ENCODE measurements around the gene BMP6.
"Not testable (repeated sequence)": the region's sequence is repeated elsewhere in the genome, so short reads cannot be mapped to it uniquely, and the experiment has no call there.

Gene BMP6

DNA sequence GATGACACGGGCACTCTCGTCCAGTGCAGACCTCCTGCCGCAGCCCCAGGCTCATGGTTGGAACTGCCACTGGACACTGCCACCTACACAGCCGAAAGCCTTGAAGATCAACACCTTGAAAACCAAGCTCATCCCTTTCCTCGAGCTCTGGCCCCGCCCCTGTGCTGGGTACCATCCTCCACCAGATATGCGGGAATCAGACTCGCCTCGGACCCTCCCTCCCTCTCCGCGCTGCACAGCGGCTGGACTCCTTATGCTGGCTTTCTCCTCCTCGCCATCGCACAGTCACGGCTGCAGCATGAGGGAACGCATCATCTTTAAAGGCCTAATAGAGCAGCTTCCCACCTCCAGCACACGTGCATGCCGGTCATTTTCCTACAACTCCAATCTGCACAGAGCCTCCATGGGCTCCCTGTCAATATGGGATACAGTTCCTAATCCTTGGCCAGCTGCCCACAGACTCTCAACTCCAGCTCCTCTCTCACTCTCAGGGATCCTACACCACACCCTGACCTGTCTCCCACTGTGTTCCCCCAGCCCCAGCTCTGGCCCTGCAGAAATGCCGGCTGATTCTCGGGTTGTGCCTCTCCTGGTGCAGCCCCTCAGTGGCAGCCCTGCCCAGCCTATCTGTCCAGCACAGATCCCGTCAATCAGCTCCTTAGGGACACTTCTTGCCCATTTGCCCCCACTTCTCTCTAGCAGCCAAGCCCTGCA is 161.5 kb downstream of the BMP6 start:
- no peak for DNase-seq (ENCODE audit: low read depth)

DNA sequence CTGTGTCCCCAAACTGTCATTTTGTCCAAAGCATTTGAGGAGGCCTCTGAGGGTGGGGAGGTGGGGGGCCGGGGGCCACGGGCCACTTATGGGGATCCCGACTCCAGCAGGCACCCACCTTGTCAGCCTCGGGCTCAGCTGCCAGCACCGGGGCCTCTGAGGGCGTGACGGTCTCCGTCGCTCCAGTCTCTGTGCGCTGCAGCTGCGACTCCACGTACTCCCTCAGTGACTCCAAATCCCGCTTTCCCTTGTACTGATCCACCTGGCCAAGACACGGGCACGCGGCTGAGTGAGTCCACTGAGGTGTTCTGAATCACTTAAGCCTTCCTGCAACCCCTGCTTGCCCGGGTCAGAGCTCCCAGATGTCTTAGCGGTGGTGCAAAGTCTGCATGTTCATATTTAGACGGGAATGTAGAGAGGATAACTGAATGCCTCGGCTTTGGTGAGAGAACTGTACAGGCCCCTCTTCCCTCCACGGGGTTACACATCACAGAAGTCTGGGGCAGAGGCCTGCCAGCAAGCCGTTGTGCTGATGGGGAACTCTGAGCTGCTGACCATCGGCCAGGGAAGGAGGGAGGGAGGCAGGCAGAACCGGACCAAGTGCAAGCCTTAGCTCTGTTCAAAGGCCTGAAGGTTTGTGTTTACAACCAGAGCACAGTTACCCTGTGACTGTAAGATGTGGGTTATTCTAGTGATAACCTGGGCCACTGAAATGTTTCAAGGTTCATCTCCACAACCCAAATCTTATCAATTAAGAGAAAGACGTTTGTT is 162.9 kb downstream of the BMP6 start:
- DNase-seq (ENCODE audit: low read depth), result no peak

DNA sequence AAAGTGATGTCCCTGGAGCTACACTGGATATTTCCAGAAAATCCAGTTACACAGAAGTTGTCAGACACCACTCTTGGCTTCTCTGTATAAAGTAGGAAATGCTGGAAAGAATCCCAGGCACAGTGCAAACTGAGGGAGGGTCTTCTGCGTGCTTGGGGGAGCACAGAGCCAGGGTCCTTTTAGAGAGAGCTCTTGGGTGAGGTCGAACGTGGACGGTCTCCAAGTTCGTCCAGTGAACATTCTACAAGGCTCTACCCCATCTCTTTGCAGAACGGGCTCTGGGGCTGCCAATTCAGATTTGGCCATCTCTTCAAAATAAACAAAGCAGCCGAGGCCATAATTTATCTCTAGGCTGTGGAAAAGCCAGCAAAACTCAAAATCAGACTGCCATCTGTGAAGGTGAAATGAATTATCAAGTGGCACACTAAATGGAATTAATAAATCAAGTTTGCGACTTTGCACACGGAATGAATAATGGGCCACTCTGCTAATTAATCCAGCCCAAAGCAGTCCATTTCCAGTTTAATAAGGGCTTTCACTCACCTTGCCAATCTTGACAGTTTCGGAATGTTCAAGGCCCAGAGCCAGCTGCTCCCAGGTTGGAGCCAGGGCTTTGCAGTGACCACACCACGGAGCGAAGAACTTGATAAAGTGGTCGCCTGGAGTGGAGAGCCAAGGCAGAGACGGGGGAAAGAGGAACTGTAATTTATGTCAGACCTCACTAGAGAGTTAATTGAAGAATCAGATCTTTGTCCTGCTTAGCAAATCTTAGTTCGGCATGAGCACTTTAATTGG is 165.4 kb downstream of the BMP6 start:
- no peak for DNase-seq (ENCODE audit: low read depth)

DNA sequence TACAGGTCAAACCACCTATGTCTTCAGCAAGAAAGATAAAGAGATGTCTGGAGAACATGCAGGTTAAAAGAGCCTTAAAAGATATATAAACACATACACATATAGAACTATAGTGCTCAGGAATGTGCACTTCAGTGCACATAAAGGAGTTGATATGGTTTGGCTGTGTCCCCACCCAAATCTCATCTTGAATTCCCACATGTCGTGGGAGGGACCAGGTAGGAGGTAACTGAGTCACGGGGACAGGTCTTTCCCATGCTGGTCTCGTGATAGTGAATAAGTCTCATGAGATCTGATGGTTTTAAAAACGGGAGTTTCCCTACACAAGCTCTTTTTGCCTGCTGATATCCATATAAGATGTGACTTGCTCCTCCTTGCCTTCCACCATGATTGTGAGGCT is 166.5 kb downstream of the BMP6 start:
- DNase-seq (ENCODE audit: low read depth), result not testable (repeated sequence)

DNA sequence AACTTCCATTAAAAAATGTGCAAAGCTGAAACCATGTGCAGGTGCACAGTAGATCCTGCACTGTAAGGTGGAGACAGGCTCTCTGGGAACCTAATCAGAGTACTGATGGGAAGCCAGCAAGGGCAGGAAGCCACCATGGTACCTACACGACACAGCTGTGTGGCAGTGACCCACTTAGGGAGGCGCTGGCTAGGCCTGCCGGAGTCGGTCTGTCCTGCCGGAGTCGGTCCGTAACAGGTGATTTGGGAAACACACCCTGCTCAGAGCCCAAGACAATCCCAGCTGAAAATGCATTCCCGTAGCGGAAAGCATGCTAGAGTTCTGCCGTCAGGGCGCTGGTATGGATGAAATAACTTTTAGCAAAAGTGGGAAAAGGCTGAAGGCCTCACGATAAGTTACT is 167.4 kb downstream of the BMP6 start:
- no peak for DNase-seq (ENCODE audit: low read depth)

DNA sequence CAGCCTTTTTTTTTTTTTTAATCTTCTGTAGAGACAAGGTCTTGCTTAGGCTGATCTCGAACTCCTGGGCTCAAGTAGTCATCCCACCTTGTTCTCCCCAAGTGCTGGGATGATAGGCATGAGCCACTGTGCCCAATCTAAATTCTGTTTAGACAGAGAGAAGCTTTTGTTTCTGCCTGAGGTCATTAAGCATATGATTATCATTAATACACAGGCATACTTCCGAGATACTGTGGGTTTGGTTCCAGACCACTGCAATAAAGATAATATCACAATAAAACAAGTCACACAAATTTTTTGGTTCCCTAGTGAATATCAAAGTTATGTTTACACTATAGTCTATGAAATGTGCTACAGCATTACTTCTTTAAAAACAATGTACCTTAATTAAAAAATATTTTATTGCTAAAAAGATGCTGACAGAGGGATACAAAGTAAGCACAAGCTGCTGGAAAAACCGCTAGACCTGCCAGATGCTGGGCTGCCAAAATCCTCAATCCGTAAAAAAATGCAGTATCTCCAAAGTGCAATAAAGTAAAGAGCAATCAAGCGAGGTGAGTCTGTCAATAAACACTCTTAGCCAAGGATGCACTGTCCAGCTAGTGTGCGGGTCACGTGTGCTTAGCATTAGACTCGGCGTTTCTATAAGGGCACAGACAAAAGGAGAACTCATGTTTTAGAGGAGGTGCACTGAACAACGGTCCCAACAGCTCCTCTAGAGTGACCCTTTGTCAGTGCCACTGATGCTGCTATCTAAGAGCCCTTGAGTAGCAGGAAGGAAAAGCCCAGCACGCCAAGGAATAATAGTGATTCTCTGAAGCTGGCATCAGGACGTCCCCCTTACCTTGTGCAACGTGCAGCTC is 168.6 kb downstream of the BMP6 start:
- DNase-seq (ENCODE audit: low read depth), result no peak

DNA sequence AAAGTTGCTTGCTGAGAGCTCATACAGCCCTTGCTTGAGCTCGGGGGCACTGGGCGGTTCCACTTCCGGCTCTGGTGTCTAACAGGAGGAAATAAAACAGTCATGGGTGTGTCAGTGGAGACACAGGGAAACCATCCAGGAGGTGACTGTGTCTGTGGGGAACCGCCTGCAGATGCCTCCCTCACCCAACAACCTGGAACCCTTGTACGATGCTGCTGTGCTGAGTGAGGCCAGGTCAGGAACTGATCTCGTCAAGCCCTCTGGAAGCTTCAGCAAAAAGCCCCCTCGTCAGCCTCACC is 169.2 kb downstream of the BMP6 start:
- no peak for DNase-seq (ENCODE audit: low read depth)

DNA sequence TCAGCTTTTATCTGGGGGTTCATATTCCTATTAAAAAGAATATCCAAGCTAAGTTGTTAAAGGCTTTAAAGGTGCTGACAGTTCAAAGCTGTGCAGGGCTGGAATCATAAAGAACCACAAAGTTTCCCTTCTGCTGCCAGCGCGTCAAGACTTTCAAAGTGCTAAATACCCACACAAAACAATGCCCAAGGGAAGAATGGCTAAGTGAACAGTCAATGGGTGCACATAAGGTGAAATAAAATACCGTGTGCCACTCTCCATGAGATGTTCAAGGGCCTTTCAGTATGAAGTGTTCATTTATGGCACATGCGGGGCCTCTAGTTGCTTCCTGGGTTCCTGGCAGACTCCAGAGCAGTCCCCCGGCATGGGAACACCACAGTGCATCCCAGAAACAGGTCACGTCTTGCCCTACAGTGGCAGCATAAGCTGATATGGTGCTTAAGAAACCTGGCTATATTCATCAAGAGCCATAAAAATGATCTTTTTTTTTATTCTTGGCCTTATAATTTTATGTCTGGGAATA is 170.6 kb downstream of the BMP6 start:
- no peak for DNase-seq (ENCODE audit: low read depth)

DNA sequence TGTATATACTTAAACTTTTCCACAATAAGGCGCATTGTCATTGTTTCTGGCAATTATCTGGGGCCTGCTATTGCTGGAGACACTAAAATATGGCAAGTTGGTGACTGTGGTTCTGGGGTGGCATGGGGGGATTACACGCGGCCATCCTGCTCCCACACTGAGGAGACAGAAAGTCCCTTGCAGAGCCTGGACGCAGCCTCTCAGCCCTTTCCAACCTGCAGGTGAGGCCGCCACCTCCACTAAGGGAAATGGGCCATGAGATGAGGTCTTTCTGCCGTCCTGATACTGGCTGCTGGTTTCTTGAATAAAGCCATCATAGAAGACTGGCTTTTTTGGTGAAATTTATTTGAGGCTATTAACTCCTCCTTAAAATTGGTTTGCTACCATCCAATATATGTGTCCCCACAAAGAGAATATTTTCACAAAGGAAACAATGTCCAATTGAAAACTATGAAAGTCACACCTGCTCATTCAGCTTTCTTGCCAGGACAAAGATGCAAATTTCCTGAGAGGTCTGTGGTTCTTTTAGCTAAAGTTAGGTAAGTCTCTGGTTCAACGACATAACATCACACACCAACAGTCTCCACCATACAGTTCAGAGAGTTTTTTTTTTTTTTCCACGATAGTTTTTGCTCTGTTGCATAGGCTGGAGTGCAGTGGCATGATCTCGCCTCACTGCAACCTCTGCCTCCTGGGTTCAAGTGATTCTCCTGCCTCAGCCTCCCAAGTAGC is 171.7 kb downstream of the BMP6 start:
- DNase-seq (ENCODE audit: low read depth), result no peak

DNA sequence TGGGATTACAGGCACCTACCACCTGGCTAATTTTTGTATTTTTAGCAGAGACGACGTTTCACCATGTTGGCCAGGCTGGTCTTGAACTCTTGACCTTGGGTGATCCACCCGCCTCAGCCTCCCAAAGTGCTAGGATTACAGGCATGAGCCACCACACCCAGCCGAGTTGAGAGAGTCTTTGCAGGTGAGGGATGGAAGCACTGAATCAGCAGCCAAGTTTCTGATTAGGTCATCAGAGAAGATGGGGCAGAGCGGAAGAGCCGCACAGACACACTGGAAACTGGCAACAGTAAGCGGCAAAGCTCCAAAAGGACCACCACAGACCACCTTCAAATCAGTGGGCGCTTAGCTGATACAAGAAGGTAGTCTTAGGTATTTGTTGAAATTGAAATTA is 172.3 kb downstream of the BMP6 start:
- DNase-seq (ENCODE audit: low read depth), result not testable (repeated sequence)

DNA sequence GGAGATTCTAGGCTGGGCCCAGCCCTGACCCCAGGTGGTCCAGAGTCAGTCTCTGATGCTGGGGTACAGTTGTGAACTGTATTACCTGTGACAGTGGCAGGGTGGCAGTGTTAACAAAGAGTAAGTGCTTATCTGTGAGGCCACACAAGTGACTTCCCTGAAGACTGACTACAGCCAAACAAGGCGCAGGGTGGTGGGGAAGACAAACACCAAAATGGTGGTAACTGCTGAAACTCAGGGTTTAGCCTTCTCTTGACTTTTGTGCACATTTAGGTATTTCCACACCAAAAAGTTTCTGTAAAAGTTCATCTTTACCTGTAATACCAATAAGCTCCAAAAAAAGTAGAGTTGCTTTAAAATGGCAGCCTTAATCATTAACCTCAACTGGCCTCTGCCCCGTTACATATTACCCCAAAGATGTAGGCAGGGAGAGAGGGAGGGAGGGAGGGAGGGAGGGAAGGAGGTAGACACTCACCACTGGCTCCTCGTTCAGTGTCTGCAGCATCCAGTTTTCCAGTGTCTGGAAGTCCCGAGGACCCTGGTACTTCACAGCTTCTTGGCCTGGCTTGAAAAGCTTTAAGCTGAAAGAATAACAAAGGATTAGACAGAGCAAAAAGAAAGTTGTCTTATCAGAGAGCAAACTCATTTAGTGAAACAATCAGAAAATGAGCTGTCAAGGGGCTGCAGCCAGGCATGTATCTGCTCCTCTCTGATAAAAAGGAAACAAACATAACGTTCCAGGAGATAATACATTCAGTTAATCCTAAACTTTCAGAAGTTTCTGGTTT is 173.4 kb downstream of the BMP6 start:
- DNase-seq (ENCODE audit: low read depth), result no peak

DNA sequence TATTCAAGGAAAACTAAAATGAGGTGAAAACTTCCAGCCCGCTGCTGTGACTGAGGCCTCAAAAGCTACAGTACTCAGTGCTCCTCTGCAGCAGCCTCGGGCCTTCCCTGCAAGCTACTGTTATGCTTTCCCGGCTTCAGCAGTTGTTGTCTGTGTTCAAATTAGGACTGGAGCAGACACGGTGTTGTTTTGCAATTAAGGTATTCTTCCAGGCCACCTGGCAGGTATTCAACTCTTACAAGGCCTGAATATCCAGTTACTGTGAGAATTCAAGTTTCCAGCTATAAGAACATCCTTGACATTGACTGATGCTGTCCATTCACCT is 174.0 kb downstream of the BMP6 start:
- DNase-seq (ENCODE audit: low read depth), result no peak

DNA sequence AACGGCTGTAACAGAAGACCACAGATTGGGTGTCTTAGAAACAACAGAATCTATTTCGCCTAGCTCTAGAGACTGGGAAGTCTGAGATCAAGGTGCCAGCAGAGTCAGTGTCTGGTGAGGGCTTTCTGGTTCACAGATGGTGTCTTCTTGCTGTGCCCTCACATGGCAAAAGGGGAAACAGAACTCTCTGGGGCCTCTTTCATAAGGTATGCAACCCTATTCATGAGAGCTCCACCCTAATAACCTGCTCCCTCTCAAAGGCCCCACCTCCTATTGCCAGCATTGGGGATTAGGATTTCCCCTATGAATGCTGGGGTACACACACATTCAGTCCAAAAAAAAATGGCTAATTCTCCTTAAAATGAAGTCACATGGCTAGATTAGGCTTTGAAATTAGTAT is 174.7 kb downstream of the BMP6 start:
- DNase-seq (ENCODE audit: low read depth), result no peak

DNA sequence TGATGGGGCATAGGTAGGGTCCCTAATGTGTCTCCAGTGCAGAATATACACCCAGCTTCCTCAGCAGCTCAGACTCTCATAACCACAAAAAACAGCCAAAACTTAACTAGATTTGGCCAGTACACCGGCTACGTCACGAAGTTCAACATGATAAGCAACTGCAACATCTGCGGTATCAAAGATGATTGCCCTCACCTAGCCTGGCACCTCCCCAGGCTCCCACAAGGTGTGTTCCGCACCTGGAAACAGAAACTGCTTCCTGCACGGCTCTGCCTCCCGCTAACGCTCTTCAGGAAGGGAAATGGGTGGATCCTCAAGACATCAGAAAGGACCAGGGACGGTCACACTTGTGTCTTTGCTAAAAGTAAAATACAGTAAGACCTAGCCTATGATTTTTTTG is 175.2 kb downstream of the BMP6 start:
- DNase-seq (ENCODE audit: low read depth), result no peak

DNA sequence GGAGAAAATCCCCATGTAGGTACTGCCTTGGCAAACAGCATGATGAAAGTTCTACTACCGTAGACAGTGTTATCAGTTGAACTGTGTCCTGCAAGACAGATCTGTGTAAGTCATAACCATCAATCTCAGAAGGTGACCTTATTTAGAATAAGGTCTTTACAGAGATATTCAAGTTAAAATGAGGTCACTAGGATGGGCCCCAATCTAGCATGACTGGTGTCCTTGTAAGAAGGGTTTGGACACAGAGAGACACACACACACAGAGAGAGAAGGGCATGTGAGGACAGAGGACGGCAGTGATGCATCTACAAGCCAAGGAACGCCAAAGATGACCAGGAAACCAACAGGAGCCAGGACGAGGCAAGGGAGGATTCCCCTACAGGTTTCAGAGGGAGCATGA is 175.9 kb downstream of the BMP6 start:
- DNase-seq (ENCODE audit: low read depth), result no peak

DNA sequence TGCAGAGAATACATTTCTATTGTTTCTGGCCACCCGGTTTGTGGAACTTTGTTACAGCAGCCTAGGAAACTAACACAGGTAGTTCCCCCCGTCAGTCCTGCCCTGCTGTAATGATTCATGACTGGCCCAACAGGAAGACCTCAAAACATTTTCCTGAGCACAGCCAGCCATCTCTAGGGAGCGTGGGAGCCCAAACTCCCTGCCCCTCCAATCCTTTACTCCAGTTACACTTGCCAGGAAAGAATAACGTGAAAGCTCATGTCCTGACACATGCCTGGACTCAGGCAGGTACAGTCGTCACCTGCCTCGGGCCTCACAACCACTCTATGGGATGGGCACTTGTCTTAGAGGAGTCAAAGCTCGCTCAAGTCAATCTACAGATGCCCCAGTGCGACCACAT is 176.3 kb downstream of the BMP6 start:
- no peak for DNase-seq (ENCODE audit: low read depth)

DNA sequence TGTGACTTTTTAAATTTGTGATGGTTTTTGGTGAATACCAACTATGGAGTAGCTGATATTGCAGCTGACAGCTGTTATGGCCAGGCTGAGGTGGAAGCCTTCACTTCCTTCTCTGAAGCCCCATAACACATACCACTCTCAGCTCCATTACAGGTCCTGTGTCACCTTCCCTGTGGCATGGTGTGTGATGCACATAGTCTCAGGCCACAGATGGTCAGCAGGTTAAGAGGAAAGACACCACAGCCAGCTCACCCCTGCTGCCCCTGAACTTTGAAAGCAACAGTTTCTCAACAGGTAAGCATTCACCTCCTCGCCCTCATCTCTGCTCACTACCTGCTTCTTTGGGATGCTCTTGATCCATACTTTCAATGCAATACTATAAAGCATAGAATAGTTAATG is 177.0 kb downstream of the BMP6 start:
- no peak for DNase-seq (ENCODE audit: low read depth)

DNA sequence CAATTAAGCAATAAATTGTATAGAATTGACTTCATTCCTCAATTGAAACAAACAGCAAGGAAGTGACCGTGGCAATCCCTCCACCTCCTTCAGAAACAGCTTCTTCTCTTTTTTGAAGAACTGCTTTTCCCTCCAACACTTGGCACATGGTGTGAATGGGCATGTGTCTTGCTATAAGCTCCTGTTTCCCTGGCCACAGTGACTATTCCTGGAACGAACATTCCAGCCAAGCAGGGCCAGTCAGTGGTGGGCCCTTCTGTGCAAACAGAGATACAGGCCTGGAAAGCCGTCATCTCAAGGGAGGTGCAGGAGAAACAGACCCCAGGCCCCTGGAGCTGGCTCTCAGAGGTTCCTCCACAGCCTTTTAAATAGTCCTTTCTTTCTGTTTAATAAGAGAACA is 177.8 kb downstream of the BMP6 start:
- no peak for DNase-seq (ENCODE audit: low read depth)

DNA sequence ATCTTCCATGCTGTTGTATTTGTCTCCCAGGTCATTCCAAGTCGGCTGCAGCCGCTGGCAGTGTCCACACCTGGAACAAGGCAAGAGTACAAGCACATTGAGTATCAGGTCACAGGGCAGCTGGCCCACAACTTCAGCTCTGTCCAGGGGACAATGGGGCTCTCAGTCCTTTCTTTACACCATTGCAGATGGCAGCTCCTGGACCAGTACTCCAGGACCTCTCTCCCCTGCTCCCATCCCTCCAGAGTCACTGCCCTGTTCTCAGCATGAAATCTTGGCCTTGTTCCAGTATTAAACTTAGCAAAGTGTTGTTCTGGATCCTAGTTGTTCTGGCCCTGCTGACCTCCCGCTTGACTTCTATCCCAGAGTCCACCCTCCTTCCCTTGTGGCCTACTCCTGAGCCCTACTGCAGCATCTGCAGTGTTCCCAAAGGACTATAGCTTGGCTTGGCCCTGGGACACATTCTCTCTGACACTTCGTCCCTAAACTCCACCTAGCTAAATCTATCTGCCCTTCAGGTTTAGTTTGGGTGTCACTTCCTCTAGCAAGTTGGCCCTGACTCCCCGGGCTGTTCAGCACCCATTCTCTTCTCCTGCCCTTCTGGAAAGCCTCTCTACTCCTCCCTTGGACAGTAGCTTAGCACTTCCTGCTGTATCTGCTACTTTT is 178.9 kb downstream of the BMP6 start:
- no peak for DNase-seq (ENCODE audit: low read depth)

DNA sequence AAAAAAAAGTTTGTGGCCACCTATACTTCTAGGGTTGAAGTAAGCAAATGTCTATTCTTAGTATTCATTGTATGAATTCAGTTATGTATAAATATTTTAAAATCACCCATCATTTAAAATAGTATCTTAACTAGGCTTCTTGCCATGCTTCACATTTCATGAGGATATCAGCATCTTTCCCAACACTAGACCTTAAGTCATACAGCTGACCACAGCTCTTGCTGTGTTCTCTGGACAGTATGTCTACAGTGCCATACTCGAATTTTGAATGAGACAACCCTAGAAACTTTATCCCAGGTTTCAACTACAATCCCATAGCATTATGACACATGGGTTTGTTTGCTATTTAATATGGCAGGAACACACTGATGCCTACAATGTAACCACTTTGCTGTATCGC is 179.5 kb downstream of the BMP6 start:
- DNase-seq (ENCODE audit: low read depth), result no peak
